GM20431 (cell line): ENCODE measurements around the gene MYBPHL.

Source experiments
- in situ Hi-C: fragments of 300-500 bp; cut with MseI, MboI; formaldehyde crosslinking; loops from one replicate; pipeline ENCODE4 v1.15.0; 2020; ENCODE audit warnings: low sequenced_read_pairs; ENCODE audit not compliant: unreplicated experiment

The MYBPHL gene

DNA sequence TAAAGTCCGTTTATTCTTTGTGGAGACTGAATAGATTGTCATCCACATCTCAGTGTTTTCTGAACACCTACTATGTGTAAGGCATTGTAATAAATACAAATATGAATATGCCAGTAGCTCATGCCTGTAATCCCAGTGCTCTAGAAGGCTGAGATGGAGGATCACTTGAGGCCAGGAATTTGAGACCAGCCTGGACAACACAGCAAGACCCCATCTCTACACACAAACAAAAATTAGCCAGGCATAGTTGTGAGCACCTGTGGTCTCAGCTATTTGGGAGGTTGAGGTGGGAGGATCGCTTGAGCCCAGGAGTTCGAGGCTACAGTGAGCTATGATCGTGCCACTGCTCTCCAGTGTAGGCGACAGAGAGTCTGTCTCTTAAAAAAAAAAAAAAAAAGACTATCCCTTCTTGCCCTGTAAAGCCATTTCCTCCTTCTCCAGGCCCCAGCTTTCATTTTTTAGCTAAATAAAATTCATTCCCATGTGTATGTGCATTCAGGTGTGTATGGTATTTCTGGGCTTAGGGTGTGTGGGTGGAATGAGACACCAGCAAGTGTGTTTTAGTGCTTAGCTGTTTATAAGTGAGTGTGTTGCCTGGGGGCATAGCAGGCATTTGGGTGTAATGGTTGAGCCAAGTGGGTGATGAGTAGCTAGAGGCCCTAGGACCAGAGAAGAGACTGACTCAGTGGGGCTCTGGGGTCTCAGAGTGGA, 49.7 kb downstream of the MYBPHL start:
- in situ Hi-C loops = loop anchor here (25.0 kb wide), 1 partner anchor 280 kb away; the partner anchor contains the start of genes GNAI3 and GPR61

GRCh38 chr1:109256085-109256484, 50.7 kb downstream of the MYBPHL start:
- in situ Hi-C loops = loop anchor here (25.0 kb wide), 1 partner anchor 281 kb away; the partner anchor contains the start of genes GNAI3 and GPR61

DNA sequence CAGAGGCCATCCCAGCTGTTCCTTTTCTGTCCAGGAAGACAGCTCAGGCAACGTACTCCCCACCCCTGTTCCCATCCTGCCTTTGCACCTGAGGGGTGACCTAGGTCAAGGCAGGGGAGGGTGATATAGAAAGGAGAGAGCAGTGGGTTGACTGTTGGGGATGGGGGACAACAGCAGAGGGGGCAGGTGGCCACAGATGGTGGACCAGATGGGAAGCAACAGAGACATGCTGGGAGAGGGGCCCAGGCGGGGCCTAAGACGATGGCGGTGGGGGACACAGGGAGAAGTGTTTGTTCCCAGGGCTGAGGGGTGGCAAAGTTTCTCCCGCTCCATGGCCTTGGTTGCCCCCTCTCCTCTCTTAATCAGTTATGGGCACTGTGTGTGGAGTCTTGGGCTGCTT, 51.1 kb downstream of the MYBPHL start:
- in situ Hi-C loops = loop anchor here (25.0 kb wide), 1 partner anchor 282 kb away; the partner anchor contains the start of genes GNAI3 and GPR61

DNA sequence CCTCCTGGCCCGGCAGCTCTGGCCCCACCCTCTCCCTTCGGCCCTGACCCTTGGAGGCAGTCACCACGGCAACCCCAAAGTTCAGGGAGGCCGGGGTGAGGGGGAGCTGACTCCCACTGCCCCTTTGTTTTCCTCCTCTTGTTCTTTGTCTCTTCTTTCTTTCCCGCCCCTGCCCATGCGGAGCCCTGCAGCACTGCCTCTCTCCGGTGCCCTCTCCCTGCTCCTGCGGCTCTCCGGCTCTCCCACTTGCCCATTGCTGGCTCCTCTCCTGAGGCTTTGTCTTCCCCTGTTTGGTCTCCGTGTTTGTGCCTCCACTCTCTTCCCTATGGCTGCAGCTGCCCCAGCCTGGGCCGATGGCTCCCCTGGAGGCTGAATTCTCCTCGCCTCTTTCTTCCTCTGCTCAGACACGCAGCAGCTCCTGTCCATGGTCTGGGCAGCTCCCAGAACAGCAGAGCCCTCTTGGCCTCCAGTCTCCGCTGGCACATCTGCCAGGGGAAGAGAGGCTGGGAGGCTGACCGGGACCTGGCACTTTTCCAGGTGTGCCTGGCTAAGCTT, 51.6 kb downstream of the MYBPHL start:
- in situ Hi-C loops = loop anchor here (25.0 kb wide), 1 partner anchor 282 kb away; the partner anchor contains the start of genes GNAI3 and GPR61

- in situ Hi-C loops = loop anchor here (25.0 kb wide), 1 partner anchor 283 kb away; the partner anchor contains the start of genes GNAI3 and GPR61
These were observed 52.2 kb downstream of the MYBPHL start for GRCh38 chr1:109254621-109255096.

DNA sequence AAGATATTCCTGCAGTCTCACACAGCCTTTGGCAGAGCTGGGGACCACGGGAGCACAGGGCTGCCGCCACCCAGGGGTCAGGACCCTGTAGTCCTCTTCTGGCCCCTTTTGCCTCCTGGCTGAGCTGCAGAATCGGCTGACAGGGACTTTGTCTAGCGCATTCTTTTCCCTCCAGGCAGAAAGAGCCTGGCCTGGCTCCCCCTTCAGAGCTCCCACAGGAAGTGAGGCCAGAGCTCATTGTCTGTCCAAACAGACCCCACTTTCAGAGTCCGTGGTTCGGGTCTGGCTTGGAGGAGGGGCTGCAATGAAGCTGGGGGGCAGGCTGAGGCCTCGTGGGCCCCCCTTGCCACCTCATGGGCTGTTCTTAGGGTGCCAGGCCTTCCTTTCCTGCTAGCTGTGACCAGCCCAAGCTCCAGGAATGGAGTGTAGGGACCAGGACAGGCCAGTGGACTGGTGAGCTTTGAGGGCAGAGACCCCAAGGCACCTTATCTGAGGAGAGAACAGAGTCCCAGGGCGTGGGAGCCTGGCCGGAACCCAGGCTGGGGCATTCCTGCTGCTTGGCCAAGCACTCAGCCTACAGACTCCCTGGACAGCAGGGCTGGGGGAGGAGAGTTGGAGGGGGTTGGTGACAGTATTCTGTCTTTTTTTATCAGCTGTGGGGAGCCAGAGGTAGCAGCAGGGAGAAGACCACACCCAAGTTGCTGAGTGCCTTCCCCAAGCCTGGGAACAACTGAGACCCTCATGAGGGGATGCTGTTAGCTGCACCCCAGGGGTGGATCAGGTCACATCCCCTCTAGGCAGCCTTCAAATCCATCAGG, 52.8 kb downstream of the MYBPHL start:
- in situ Hi-C loops = loop anchor here (25.0 kb wide), 1 partner anchor 283 kb away; the partner anchor contains the start of genes GNAI3 and GPR61

DNA sequence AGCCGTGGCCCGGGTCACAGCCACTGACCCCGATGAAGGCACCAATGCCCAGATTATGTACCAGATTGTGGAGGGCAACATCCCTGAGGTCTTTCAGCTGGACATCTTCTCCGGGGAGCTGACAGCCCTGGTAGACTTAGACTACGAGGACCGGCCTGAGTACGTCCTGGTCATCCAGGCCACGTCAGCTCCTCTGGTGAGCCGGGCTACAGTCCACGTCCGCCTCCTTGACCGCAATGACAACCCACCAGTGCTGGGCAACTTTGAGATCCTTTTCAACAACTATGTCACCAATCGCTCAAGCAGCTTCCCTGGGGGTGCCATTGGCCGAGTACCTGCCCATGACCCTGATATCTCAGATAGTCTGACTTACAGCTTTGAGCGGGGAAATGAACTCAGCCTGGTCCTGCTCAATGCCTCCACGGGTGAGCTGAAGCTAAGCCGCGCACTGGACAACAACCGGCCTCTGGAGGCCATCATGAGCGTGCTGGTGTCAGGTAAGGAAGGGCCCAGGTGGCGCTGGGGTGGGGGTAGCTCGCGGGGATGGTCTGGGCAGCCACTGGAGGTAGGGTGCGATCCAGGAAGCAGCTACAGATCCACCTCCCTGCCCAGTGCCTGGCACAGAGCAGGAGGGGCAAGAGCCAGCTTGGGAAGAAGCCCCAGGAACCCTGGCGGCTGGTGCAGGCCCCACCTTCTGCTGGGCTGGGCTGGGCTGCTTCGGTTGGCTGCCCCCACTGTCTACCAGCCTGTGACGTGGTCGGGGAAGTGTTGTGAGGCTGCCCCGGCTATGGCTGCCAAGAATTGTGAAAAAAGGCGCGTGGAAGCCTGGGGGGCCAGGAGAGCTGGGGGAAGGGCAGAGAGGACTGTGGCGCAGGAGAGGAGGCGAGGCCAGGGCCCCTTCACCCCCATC, 53.7 kb downstream of the MYBPHL start:
- in situ Hi-C loops = loop anchor here (25.0 kb wide), 1 partner anchor 284 kb away; the partner anchor contains the start of genes GNAI3 and GPR61

- in situ Hi-C loops = loop anchor here (25.0 kb wide), 1 partner anchor 285 kb away; the partner anchor contains the start of genes GNAI3 and GPR61
These were observed 54.5 kb downstream of the MYBPHL start for GRCh38 chr1:109252167-109252892.

DNA sequence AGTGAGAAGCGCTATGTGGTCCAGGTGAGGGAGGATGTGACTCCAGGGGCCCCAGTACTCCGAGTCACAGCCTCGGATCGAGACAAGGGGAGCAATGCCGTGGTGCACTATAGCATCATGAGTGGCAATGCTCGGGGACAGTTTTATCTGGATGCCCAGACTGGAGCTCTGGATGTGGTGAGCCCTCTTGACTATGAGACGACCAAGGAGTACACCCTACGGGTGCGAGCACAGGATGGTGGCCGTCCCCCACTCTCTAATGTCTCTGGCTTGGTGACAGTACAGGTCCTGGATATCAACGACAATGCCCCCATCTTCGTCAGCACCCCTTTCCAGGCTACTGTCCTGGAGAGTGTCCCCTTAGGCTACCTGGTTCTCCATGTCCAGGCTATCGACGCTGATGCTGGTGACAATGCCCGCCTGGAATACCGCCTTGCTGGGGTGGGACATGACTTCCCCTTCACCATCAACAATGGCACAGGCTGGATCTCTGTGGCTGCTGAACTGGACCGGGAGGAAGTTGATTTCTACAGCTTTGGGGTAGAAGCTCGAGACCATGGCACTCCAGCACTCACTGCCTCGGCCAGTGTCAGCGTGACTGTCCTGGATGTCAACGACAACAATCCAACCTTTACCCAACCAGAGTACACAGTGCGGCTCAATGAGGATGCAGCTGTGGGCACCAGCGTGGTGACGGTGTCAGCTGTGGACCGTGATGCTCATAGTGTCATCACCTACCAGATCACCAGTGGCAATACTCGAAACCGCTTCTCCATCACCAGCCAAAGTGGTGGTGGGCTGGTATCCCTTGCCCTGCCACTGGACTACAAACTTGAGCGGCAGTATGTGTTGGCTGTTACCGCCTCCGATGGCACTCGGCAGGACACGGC, 55.3 kb downstream of the MYBPHL start:
- in situ Hi-C loops = loop anchor here (25.0 kb wide), 1 partner anchor 286 kb away; the partner anchor contains the start of genes GNAI3 and GPR61

DNA sequence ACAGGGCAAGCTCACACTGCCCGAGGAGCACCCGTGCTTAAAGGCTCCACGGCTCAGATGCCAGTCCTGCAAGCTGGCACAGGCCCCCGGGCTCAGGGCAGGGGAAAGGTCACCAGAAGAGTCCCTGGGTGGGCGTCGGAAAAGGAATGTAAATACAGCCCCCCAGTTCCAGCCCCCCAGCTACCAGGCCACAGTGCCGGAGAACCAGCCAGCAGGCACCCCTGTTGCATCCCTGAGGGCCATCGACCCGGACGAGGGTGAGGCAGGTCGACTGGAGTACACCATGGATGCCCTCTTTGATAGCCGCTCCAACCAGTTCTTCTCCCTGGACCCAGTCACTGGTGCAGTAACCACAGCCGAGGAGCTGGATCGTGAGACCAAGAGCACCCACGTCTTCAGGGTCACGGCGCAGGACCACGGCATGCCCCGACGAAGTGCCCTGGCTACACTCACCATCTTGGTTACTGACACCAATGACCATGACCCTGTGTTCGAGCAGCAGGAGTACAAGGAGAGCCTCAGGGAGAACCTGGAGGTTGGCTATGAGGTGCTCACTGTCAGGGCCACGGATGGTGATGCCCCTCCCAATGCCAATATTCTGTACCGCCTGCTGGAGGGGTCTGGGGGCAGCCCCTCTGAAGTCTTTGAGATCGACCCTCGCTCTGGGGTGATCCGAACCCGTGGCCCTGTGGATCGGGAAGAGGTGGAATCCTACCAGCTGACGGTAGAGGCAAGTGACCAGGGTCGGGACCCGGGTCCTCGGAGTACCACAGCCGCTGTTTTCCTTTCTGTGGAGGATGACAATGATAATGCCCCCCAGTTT, 56.1 kb downstream of the MYBPHL start:
- in situ Hi-C loops = loop anchor here (25.0 kb wide), 1 partner anchor 287 kb away; the partner anchor contains the start of genes GNAI3 and GPR61

- in situ Hi-C loops = loop anchor here (25.0 kb wide), 1 partner anchor 287 kb away; the partner anchor contains the start of genes GNAI3 and GPR61
These were observed 57.0 kb downstream of the MYBPHL start for GRCh38 chr1:109249654-109250401.

- in situ Hi-C loops = no loop called here
These were observed 57.8 kb downstream of the MYBPHL start, which contains the start of gene CELSR2 for GRCh38 chr1:109248797-109249629. Gene CELSR2 (plus strand): TSS chr1:109249539. CDS start chr1:109250080, 541 bp downstream.

DNA sequence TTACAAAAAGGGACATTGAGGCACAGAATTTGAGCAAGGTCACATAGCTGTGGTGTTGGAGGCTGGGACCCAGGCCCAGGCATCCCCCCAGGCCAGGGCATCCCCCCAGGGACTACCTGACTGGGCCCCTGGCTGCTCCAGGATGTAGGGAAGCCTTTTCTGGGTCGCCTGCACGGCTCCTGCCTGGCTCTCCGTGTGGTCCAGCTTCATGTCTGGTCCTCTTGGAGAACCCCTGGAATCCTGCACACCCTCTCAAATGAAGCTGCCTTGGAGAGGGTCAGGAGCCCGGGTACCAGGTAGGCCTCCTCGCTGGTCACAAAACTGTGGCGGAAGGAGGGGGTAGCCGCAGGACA, 58.4 kb downstream of the MYBPHL start:
- in situ Hi-C loops = no loop called here

- in situ Hi-C loops = no loop called here
These were observed 59.1 kb downstream of the MYBPHL start for GRCh38 chr1:109247401-109248365.
